HEK293T (cell line): Measurements from ENCODE around the gene PLA2G15.

ENCODE experiments used
- CTCF ChIA-PET: fragments of 350-600 bp; formaldehyde crosslinking; extraction: SDS; loops from one replicate; lab custom pipeline; 2021; ENCODE audit warnings: antibody characterized with exemption, inconsistent platforms; lab: Yijun Ruan, JAX
- POLR2A ChIA-PET: fragments of 350-600 bp; formaldehyde crosslinking; extraction: SDS; loops from one replicate; lab custom pipeline; 2020; ENCODE audit warnings: antibody characterized with exemption, inconsistent platforms; lab: Yijun Ruan, JAX
- DNase-seq: peaks from one replicate; pipeline ENCODE4 v3.0.0; 2012; ENCODE audit warnings: mixed read lengths; ENCODE audit errors: extremely low spot score
- ARNT ChIP-seq: fragments of 450-650 bp; IDR thresholded peaks from 2 replicates; pipeline ENCODE4 v1.6.1; 2017; ENCODE audit warnings: mild to moderate bottlenecking
- BHLHE40 ChIP-seq: fragments of 450-650 bp; IDR thresholded peaks from 2 replicates; pipeline ENCODE4 v1.6.1; 2016; ENCODE audit warnings: mild to moderate bottlenecking, moderate library complexity, borderline replicate concordance
- CTBP1 ChIP-seq: fragments of 450-650 bp; IDR thresholded peaks from 2 replicates; pipeline ENCODE4 v1.6.1; 2016; ENCODE audit warnings: borderline replicate concordance
- ELF4 ChIP-seq: fragments of 450-650 bp; IDR thresholded peaks from 2 replicates; pipeline ENCODE4 v1.6.1; 2017; ENCODE audit warnings: antibody characterized with exemption
- FOXA1 ChIP-seq: fragments of 450-650 bp; IDR thresholded peaks from 2 replicates; pipeline ENCODE4 v1.6.1; 2016; ENCODE audit warnings: mild to moderate bottlenecking
- FOXK2 ChIP-seq: fragments of 450-650 bp; IDR thresholded peaks from 2 replicates; pipeline ENCODE4 v1.6.1; 2016; ENCODE audit warnings: mild to moderate bottlenecking
- FOXM1 ChIP-seq: fragments of 450-650 bp; IDR thresholded peaks from 2 replicates; pipeline ENCODE4 v1.6.1; 2017; ENCODE audit warnings: mild to moderate bottlenecking, borderline replicate concordance
- HDGF ChIP-seq: fragments of 450-650 bp; IDR thresholded peaks from 2 replicates; pipeline ENCODE4 v1.6.1; 2017; ENCODE audit warnings: antibody characterized with exemption, borderline replicate concordance
- L3MBTL2 ChIP-seq: fragments of 450-650 bp; conservative IDR thresholded peaks from 2 replicates; pipeline ENCODE4 v1.6.1; 2016; ENCODE audit warnings: mild to moderate bottlenecking
- LEF1 ChIP-seq: fragments of 450-650 bp; IDR thresholded peaks from 2 replicates; pipeline ENCODE4 v1.6.1; 2017; ENCODE audit warnings: mild to moderate bottlenecking, borderline replicate concordance
- NFRKB ChIP-seq: fragments of 450-650 bp; IDR thresholded peaks from 2 replicates; pipeline ENCODE4 v1.6.1; 2016; ENCODE audit warnings: mild to moderate bottlenecking, moderate library complexity
- SP1 ChIP-seq: fragments of 450-650 bp; IDR thresholded peaks from 2 replicates; pipeline ENCODE4 v1.6.1; 2017
- SUZ12 ChIP-seq: fragments of 450-650 bp; IDR thresholded peaks from 2 replicates; pipeline ENCODE4 v1.6.1; 2016; ENCODE audit warnings: mild to moderate bottlenecking
- TARDBP ChIP-seq: fragments of 450-650 bp; IDR thresholded peaks from 2 replicates; pipeline ENCODE4 v1.6.1; 2016
- ZNF384 ChIP-seq: fragments of 450-650 bp; IDR thresholded peaks from 2 replicates; pipeline ENCODE4 v1.6.1; 2016
- TF ChIP-seq, protein P1 (sequence below): fragments of 450-650 bp; IDR thresholded peaks from 2 replicates; pipeline ENCODE4 v1.6.1; 2016

PLA2G15 gene

DNA sequence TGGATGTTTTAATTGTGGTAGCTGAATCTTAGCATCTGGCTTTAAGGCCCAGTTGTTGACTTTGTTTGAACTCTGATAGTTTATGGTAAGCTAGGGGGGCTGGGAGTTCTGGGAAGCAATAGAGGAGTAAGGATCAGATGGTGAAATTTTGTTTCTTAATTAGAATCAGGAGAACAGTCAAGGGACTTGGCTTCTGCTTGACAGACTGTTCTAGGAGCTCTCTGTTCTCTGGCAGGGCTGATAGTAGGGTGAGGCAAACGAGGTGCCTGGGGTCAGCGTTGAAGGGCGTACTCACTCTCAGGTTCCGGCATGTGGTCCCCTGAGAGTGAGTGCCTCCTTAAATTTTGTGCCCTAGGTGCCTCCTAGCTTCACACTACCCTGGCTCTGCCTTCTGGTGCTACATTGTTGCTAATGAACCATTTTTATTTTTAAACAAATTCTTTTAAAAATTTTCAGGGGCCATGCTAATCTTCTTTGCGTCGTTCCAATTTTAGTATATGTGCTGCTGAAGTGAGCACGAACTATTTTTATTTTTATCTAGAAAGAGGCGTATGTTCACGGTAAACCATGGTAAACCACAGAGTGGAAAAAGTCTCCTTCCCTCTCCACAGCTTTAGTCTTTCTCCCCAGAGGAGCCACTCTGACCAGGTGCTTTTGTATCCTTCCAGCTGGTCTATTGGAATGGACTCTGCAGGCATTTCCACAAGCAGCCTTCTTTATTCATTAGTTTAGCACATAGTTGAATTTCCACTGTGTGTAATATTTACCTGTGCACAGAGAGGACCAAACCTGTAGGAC lies 38.8 kb downstream of the PLA2G15 start:
- DNase-seq = no peak
- POLR2A ChIA-PET = interaction anchor here (0.8 kb wide), 1 partner anchor 11 kb away, joined by 3 read pairs; no protein-coding TSS in a partner anchor
- CTCF ChIA-PET = interaction anchor here (1.2 to 2.0 kb wide), 2 partner anchors 20 to 23 kb away, joined by 4 to 6 read pairs; partner anchors contain the start of gene SLC7A6
- TF ChIP-seq CTBP1 (no peak), NFRKB (no peak), SUZ12 (no peak), SP1 (no peak), HDGF (no peak), LEF1 (no peak), L3MBTL2 (no peak)

DNA sequence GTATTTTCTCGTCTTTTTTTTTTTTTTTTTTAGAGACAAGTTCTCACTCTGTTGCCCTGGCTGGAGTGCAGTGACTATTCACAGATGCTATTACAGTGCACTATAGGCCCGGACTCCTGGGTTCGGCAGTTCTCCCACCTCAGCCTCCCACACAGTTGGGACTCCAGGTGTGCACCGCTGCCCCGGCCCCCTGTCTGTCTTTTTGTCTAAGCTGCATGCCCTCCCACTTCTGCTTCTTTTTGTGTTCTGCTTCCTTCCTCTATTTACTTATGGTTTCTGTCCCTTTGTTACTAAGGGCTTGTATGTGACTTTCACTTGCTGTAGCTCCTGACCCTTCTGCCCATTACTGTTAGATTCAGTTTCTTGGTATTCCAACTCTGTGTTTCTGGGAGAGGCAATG lies 39.7 kb downstream of the PLA2G15 start:
- CTCF ChIA-PET = interaction anchor here (2.0 kb wide), 1 partner anchor 21 kb away, joined by 4 read pairs; the partner anchor contains the start of gene SLC7A6
- TF ChIP-seq FOXK2 (no peak), TARDBP (no peak), NFRKB (no peak), ELF4 (no peak), CTBP1 (no peak), LEF1 (no peak), BHLHE40 (no peak), SUZ12 (no peak), ZNF384 (no peak), ARNT (no peak), SP1 (no peak), L3MBTL2 (no peak)
- DNase-seq = no peak
- POLR2A ChIA-PET = interaction anchor here (1.3 to 2.3 kb wide), 2 partner anchors 12 to 26 kb away, joined by 3 to 8 read pairs; partner anchors contain the start of genes PRMT7 and SLC7A6OS

DNA sequence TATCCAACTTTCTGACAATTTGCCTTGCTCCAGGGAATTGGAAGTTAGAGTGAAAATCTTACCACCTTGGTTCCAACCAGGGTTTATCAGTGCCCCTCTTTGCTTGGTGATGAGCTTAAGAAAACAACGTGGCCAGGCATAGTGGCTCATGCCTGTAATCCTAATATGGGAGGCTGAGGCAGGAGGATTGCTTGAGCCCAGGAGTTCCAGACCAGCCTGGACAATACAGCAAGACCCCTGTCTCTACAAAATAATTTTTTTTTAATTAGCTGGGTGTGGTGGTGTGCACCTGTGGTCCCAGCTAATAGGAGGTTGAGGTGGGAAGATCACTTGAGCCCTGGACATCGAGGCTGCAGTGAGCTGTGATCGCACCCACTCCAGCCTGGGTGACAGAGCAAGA lies 40.5 kb downstream of the PLA2G15 start:
- ChIA-PET CTCF (no interaction called here), POLR2A (interaction anchor here (1.3 to 2.3 kb wide), 2 partner anchors 13 to 25 kb away, joined by 3 to 8 read pairs; partner anchors contain the start of genes PRMT7 and SLC7A6OS)
- no peak for DNase-seq

DNA sequence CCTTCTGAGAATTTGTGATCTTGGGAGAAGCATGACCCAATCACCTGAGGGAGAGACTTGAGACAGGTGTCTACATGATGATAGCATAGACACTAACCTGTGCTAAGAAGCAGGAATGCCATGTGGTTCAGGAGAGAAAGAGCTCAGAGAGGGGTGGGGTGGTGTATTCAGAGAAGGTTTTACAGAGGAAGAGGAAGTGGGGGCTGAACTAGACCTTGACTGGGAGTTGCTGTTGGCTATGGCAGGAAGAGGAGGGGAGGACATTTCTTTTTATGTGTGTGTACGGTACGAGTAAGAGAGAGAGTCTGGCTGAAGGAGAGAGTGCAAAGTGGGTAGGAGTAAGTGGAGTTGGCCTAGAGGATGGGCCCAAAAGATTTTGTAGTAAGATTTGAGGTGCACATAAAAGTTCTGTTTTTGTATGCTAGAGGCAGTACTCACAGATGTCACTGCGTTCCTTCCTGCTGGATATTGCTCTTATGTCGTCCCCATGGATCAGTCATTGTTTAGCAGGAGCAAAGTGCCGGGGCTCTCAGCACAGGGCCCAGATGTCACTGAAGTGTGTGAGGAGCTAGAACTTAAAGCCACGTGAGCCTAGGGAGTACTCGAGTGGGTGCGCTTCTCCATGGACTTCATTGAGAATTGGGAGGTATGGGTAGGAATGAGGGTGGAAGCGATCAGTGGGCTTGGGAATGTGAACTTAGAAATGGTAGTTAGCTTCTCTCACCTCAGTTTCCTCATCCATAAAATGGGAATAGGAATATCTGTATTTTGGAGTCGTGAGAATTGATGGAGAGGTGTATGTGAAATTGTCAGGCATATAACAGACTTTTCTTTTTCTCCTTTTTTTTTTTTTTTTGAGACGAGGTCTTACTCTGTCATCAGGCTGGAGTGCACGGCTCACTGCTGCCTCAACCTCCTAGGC lies 41.2 kb downstream of the PLA2G15 start:
- no peak for DNase-seq
- ChIA-PET CTCF (no interaction called here), POLR2A (interaction anchor here (2.3 kb wide), 1 partner anchor 24 kb away, joined by 8 read pairs; the partner anchor contains the start of genes PRMT7 and SLC7A6OS)

More for the DNA sequence above, 40.5 kb downstream of the PLA2G15 start:
- no peak for TF ChIP-seq FOXA1
- TF ChIP-seq SUZ12 = no peak
- TF ChIP-seq ELF4 = no peak
- TF ChIP-seq FOXM1 = no peak
- TF ChIP-seq L3MBTL2 = no peak
- no peak for TF ChIP-seq BHLHE40
- no peak for TF ChIP-seq HDGF
- no peak for TF ChIP-seq TARDBP
- TF ChIP-seq ZNF384 = no peak
- TF ChIP-seq, protein P1, sequence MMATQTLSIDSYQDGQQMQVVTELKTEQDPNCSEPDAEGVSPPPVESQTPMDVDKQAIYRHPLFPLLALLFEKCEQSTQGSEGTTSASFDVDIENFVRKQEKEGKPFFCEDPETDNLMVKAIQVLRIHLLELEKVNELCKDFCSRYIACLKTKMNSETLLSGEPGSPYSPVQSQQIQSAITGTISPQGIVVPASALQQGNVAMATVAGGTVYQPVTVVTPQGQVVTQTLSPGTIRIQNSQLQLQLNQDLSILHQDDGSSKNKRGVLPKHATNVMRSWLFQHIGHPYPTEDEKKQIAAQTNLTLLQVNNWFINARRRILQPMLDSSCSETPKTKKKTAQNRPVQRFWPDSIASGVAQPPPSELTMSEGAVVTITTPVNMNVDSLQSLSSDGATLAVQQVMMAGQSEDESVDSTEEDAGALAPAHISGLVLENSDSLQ = no peak
- TF ChIP-seq FOXK2 = no peak
- TF ChIP-seq CTBP1 = no peak
- no peak for TF ChIP-seq SP1
- no peak for TF ChIP-seq LEF1
- TF ChIP-seq NFRKB = no peak
- TF ChIP-seq ARNT = no peak

DNA sequence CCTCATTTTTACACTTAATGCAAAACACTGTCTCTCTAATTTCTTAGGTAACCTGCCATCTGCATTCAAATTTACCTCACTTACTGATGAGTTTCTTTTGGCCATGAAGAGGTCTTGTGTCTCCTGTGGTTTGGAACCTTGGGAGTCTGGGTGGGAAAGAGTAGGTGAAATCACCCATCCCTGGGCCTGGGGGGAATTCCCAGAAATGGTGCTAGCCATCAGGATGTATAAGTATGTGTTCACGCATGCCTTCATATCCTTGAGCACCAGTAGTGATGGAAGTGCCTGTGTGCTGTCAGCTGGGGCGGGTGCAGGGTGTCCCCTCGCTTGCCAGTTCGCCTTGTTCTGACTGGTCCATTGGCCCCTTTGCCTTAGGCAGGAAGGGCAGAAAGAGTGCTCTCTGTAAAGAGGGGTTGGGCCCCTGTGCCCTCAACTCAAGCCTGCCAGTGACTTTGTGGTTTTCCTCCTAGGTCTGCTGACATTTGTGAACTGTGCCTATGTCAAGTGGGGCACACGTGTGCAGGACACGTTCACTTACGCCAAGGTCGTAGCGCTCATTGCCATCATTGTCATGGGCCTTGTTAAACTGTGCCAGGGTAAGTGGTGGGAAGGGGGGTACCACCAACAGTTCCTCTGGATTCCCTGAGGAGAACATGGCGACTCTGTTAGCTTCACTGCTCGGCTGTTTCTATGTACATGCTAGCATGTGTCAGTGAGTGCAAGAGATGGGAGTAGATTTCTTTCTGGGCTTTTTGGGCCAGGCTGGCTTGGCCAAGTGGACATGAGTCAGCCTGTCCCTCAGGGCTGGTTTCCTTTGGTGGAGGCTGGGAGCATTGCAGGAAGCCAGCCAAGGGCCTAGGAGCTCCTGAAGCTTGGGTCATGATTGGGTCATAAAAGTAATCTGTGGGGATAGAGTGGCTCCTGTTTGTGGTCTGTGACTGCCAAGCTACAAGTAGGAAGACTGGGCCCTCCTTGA lies 42.4 kb downstream of the PLA2G15 start:
- CTCF ChIA-PET = interaction anchor here (1.0 kb wide), 1 partner anchor 25 kb away, joined by 3 read pairs; no protein-coding TSS in a partner anchor
- no peak for TF ChIP-seq LEF1
- no peak for TF ChIP-seq FOXM1
- TF ChIP-seq ELF4 = no peak
- TF ChIP-seq FOXK2 = no peak
- TF ChIP-seq CTBP1 = no peak
- TF ChIP-seq HDGF = no peak
- no peak for TF ChIP-seq ARNT
- no peak for TF ChIP-seq SP1
- no peak for TF ChIP-seq ZNF384
- TF ChIP-seq BHLHE40 = no peak
- POLR2A ChIA-PET = no interaction called here
- no peak for DNase-seq

More for the DNA sequence above, 41.2 kb downstream of the PLA2G15 start:
- no peak for TF ChIP-seq CTBP1
- TF ChIP-seq FOXA1 = no peak
- TF ChIP-seq SUZ12 = no peak
- no peak for TF ChIP-seq ELF4
- TF ChIP-seq ARNT = no peak
- no peak for TF ChIP-seq FOXK2
- no peak for TF ChIP-seq TARDBP
- no peak for TF ChIP-seq HDGF
- TF ChIP-seq FOXM1 = no peak
- TF ChIP-seq, protein P1 = no peak
- no peak for TF ChIP-seq NFRKB
